Midbrain (tissue), 1 donor: ENCODE results near the gene FABP7.

Experiments
- DNase-seq: peaks from one replicate; lab custom pipeline; 2025; lab: John Stamatoyannopoulos, UW

FABP7 gene

GRCh38 chr6:122798099-122798641 lies 18.7 kb downstream of the FABP7 start:
- no peak for DNase-seq

GRCh38 chr6:122799140-122799745 lies 19.7 kb downstream of the FABP7 start:
- no peak for DNase-seq

GRCh38 chr6:122799916-122800686 lies 20.6 kb downstream of the FABP7 start:
- no peak for DNase-seq

- no peak for DNase-seq
These were observed 21.4 kb downstream of the FABP7 start for GRCh38 chr6:122800906-122801305.

- no peak for DNase-seq
These were observed 21.9 kb downstream of the FABP7 start for GRCh38 chr6:122801397-122801796.

- no peak for DNase-seq
These were observed 23.7 kb downstream of the FABP7 start for GRCh38 chr6:122803171-122803661.

- no peak for DNase-seq
These were observed 25.5 kb downstream of the FABP7 start for GRCh38 chr6:122804962-122805485.

GRCh38 chr6:122806291-122806690 lies 26.8 kb downstream of the FABP7 start:
- DNase-seq, result no peak

- DNase-seq, result no peak
These were observed 28.8 kb downstream of the FABP7 start for GRCh38 chr6:122808121-122808885.

- DNase-seq, result no peak
These were observed 29.5 kb downstream of the FABP7 start for GRCh38 chr6:122809001-122809400.

- no peak for DNase-seq
These were observed 30.2 kb downstream of the FABP7 start for GRCh38 chr6:122809691-122810090.

- no peak for DNase-seq
These were observed 30.7 kb downstream of the FABP7 start for GRCh38 chr6:122810189-122810588.

GRCh38 chr6:122817358-122817757 lies 37.8 kb downstream of the FABP7 start:
- no peak for DNase-seq

- DNase-seq, result no peak
These were observed 38.2 kb downstream of the FABP7 start for GRCh38 chr6:122817766-122818165.

- DNase-seq, result peak; percentile 18
These were observed 39.4 kb downstream of the FABP7 start for GRCh38 chr6:122818866-122819265.

GRCh38 chr6:122821095-122821494 lies 41.6 kb downstream of the FABP7 start:
- DNase-seq, result no peak

- DNase-seq, result no peak
These were observed 45.6 kb downstream of the FABP7 start for GRCh38 chr6:122825163-122825562.

GRCh38 chr6:122829456-122829855 lies 49.9 kb downstream of the FABP7 start:
- no peak for DNase-seq

- no peak for DNase-seq
These were observed 52.0 kb downstream of the FABP7 start for GRCh38 chr6:122831511-122831910.

GRCh38 chr6:122832459-122832858 lies 52.9 kb downstream of the FABP7 start:
- DNase-seq, result no peak

GRCh38 chr6:122833021-122833491 lies 53.5 kb downstream of the FABP7 start:
- peak; percentile 85 for DNase-seq
